ES-I3 (cell line): ENCODE results near the gene UNK.
"Not testable (repeated sequence)": the region's sequence is repeated elsewhere in the genome, so short reads cannot be mapped to it uniquely, and the experiment has no call there.

ENCODE experiments used
- H3K36me3 ChIP-seq: 2 replicates; pipeline ENCODE4 v1.6.1; 2013; ENCODE audit warnings: mild to moderate bottlenecking, low read length, control low read depth, moderate library complexity; ENCODE audit not compliant: insufficient read depth
- H3K4me1 ChIP-seq: 2 replicates; pipeline ENCODE4 v1.6.1; 2013; ENCODE audit warnings: mild to moderate bottlenecking, control low read depth, low read length; ENCODE audit not compliant: insufficient read depth
- H3K9ac ChIP-seq: 2 replicates; pipeline ENCODE4 v1.6.1; 2013; ENCODE audit warnings: low read depth, mild to moderate bottlenecking, low read length, moderate library complexity
- H3K9me3 ChIP-seq: 2 replicates; pipeline ENCODE4 v1.6.1; 2013; ENCODE audit warnings: mild to moderate bottlenecking, low read length, moderate library complexity; ENCODE audit not compliant: control insufficient read depth, insufficient read depth

UNK gene

DNA sequence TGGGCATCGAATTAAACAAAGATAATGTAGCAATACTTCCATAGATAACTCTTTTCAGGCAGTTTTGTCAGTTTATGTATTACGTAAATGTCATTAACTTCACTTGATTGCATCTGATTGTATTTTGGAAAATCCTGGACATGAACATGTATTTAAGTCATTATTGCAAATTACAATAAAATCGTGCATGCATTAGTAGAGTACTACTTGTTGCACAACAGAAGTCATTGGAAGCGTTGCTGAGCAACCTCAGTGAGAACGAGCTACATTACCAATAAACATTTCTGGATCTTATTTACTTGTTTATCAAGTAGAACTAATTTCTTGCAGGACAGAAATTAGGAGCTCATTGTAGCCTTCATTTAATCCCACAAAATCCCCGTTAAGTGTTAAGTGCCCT, 6.6 kb downstream of the UNK start:
- peaks cover 13% of the 10 kb centered on the region for H3K36me3 ChIP-seq
- H3K4me1 ChIP-seq: peaks cover 5% of the 10 kb centered on the region; the same call in 1 of the 2 replicates
- H3K9me3 ChIP-seq: no peaks in the 10 kb centered on the region
- H3K9ac ChIP-seq: no peak overlapping the region

GRCh38 chr17:75793460-75793859, 8.9 kb downstream of the UNK start:
- H3K9me3 ChIP-seq: no peaks in the 10 kb centered on the region
- H3K36me3 ChIP-seq: peaks cover 11% of the 10 kb centered on the region
- H3K4me1 ChIP-seq: no peaks in the 10 kb centered on the region
- H3K9ac ChIP-seq: no peak overlapping the region

- peaks cover 11% of the 10 kb centered on the region for H3K36me3 ChIP-seq
- H3K4me1 ChIP-seq: no peaks in the 10 kb centered on the region
- no peak overlapping the region for H3K9ac ChIP-seq
- H3K9me3 ChIP-seq: no peaks in the 10 kb centered on the region
These were observed 11.4 kb downstream of the UNK start for GRCh38 chr17:75795820-75796607.

GRCh38 chr17:75799402-75799801, 14.8 kb downstream of the UNK start:
- Histone ChIP-seq H3K9me3 (no peaks in the 10 kb centered on the region), H3K9ac (no peak overlapping the region), H3K4me1 (no peaks in the 10 kb centered on the region), H3K36me3 (no peaks in the 10 kb centered on the region; the same call in 1 of the 2 replicates)

DNA sequence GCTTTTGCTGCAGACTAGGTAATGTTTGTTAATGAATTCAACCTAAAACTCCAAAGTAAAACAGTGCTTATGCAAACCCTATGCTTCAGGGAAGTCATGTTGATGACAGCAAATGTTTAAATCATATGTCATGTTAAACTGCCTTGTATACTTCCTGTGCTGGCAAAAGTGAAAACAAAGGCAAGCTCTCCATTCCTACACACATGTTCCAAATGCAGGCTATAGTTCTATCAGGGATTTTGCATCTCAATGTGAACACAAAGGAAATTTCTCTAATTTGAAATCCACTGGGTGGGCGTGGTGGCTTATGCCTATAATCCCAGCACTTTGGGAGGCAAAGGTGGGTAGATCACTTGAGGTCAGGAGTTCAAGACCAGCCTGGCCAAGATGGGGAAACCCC, 19.3 kb downstream of the UNK start:
- no peaks in the 10 kb centered on the region for H3K9me3 ChIP-seq
- H3K4me1 ChIP-seq: no peaks in the 10 kb centered on the region
- no peaks in the 10 kb centered on the region for H3K36me3 ChIP-seq
- H3K9ac ChIP-seq: no peak overlapping the region

DNA sequence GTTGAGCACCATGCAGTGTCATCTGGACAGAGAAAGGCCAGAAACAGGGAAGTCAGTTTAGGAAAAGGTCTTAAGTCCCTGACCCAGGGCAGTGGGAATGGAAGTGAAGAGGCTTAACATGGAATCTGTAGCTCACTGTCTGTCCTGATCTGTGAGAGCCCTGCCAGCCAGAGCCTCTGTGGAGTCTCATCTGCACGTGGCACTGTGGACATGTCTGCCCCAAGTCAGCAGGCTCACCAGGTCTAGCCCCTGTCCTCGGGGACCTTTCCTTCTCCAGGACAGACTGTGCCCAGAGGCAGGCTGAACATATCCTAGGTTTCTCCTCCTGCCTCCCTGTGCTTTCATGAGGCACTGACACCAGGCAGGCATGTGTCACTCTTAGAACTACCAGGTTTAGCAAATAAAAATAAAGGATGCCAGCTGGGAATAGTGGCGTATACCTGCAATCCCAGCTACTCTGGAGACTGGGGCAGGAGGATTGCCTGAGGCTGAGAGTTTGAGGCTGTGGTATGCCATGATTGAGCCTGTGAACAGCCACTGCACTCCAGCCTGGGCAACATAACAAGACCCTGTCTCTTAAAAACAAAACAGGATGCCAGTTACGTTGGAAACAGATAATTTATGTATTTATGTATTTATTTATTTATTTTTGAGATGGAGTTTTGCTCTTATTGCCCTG, 22.4 kb downstream of the UNK start:
- no peaks in the 10 kb centered on the region for H3K9me3 ChIP-seq
- H3K4me1 ChIP-seq: no peaks in the 10 kb centered on the region
- H3K36me3 ChIP-seq: no peaks in the 10 kb centered on the region; the same call in 1 of the 2 replicates
- no peak overlapping the region for H3K9ac ChIP-seq

GRCh38 chr17:75807861-75808260, 23.3 kb downstream of the UNK start:
- Histone ChIP-seq H3K9me3 (no peaks in the 10 kb centered on the region), H3K36me3 (no peaks in the 10 kb centered on the region; the same call in none of the 2 replicates), H3K9ac (no peak overlapping the region), H3K4me1 (no peaks in the 10 kb centered on the region)

GRCh38 chr17:75808549-75808904, 23.9 kb downstream of the UNK start:
- Histone ChIP-seq H3K9ac (no peak overlapping the region), H3K36me3 (no peaks in the 10 kb centered on the region; the same call in none of the 2 replicates)

GRCh38 chr17:75808905-75809621, 24.5 kb downstream of the UNK start:
- Histone ChIP-seq H3K9ac (no peak overlapping the region), H3K36me3 (no peaks in the 10 kb centered on the region; the same call in none of the 2 replicates), H3K9me3 (no peaks in the 10 kb centered on the region), H3K4me1 (no peaks in the 10 kb centered on the region)

More at GRCh38 chr17:75808549-75808904, 23.9 kb downstream of the UNK start:
- Histone ChIP-seq H3K9me3 (no peaks in the 10 kb centered on the region), H3K4me1 (no peaks in the 10 kb centered on the region)

- Histone ChIP-seq H3K36me3 (no peaks in the 10 kb centered on the region; the same call in none of the 2 replicates), H3K4me1 (peaks cover 3% of the 10 kb centered on the region; the same call in 1 of the 2 replicates), H3K9me3 (no peaks in the 10 kb centered on the region), H3K9ac (no peak overlapping the region)
These were observed 25.1 kb downstream of the UNK start for GRCh38 chr17:75809631-75810111.

DNA sequence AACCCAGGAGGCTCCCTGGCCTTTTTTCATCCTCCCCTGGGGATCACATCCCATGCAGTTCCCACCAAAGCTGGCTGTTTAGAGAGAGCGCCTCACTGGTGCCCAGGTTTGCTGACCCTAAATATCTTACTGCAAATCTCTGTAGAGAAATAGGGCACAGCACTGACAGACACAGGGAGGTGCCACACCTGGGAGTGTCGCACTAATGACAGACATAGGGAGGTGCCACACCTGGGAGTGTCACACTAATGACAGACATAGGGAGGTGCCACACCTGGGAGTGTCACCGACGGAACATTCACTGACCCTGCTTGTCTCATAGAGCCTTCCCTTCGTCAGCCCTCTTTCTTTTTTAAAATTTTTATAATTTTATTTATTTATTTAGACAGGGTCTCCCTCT, 25.6 kb downstream of the UNK start:
- Histone ChIP-seq H3K9me3 (no peaks in the 10 kb centered on the region), H3K9ac (no peak overlapping the region), H3K4me1 (peaks cover 9% of the 10 kb centered on the region; the same call in 1 of the 2 replicates), H3K36me3 (peaks cover 3% of the 10 kb centered on the region)

DNA sequence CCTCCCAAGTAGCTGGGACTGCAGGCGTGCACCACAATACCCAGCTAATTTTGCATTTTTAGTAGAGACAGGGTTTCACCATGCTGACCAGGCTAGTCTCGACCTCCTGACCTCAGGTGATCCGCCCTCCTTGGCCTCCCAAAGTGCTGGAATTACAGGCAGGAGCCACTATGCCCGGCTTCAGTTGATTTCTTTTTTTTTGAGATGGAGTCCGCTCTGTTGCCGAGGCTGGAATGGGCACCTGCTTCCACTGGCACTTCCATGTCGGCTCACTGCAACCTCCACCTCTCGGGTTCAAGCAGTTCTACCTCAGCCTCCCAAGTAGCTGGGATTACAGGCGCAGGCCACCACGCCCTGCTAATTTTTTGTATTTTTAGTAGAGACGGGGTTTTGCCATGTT, 26.1 kb downstream of the UNK start:
- not testable (repeated sequence) for H3K36me3 ChIP-seq, H3K4me1 ChIP-seq, H3K9ac ChIP-seq, H3K9me3 ChIP-seq

- H3K9ac ChIP-seq: no peak overlapping the region
- H3K36me3 ChIP-seq: peaks cover 7% of the 10 kb centered on the region
- no peaks in the 10 kb centered on the region for H3K9me3 ChIP-seq
- H3K4me1 ChIP-seq: peaks cover 10% of the 10 kb centered on the region; the same call in 1 of the 2 replicates
These were observed 26.6 kb downstream of the UNK start for GRCh38 chr17:75811174-75811573.
